NB4 (cell line): ENCODE data around the gene ABHD4.

Source experiments
- DNase-seq: peaks from one replicate; pipeline ENCODE4 v3.0.0; 2010; ENCODE audit warnings: low read depth
- H3K4me3 ChIP-seq: one replicate; pipeline ENCODE4 v1.5.1; 2011; ENCODE audit warnings: mild to moderate bottlenecking, low read depth, low read length, moderate library complexity
- CTCF ChIP-seq: IDR thresholded peaks from one replicate; pipeline ENCODE4 v1.5.1; 2012; ENCODE audit warnings: low read depth, low read length
- MYC ChIP-seq: IDR thresholded peaks from 2 replicates; pipeline ENCODE4 v1.6.1; 2011; ENCODE audit warnings: low read depth, low read length
- POLR2A ChIP-seq: IDR thresholded peaks from 2 replicates; pipeline ENCODE4 v1.6.1; 2011; ENCODE audit warnings: mild to moderate bottlenecking; ENCODE audit not compliant: insufficient read length; ENCODE audit errors: extremely low read depth
- TF ChIP-seq, protein P1 (sequence below): IDR thresholded peaks from 2 replicates; pipeline ENCODE4 v1.6.1; 2011; ENCODE audit warnings: low read depth, low read length

Gene ABHD4

GRCh38 chr14:22597265-22597664 lies 835 bp upstream of the ABHD4 start:
- H3K4me3 ChIP-seq, result no peak overlapping the region
- DNase-seq, result no peak
- TF ChIP-seq CTCF (no peak), POLR2A (no peak), MYC (no peak)
- TF ChIP-seq, protein P1, sequence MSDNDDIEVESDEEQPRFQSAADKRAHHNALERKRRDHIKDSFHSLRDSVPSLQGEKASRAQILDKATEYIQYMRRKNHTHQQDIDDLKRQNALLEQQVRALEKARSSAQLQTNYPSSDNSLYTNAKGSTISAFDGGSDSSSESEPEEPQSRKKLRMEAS, result no peak

DNA sequence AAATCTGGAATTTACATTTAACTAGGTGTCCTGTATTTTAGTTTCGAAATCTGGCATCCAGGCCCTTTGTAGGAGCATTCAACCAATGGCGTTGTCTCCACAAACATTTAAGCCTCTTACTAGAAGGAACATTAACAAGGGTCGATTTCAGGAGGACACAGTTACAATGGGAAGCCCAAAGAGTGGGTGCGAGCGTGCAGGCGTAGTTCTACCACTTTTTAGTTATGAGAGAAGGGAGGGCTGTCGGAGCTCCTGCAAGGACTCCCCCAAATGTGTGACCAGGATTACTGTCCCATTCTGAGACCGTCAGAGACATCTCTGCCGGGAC lies 365 bp upstream of the ABHD4 start:
- no peak for TF ChIP-seq MYC
- no peak for TF ChIP-seq POLR2A
- TF ChIP-seq, protein P1, result no peak
- TF ChIP-seq CTCF, result no peak
- DNase-seq, result no peak
- H3K4me3 ChIP-seq, result peak overlapping the region; percentile 59

- H3K4me3 ChIP-seq, result peak overlapping the region; percentile 59
- no peak for DNase-seq
- TF ChIP-seq POLR2A, result no peak
- TF ChIP-seq, protein P1, result no peak
- no peak for TF ChIP-seq MYC
- TF ChIP-seq CTCF, result no peak
These were observed 770 bp downstream of the ABHD4 start for GRCh38 chr14:22598896-22599244.

GRCh38 chr14:22599349-22599748 lies 1.2 kb downstream of the ABHD4 start:
- H3K4me3 ChIP-seq, result no peak overlapping the region
- DNase-seq, result no peak
- TF ChIP-seq CTCF (no peak), MYC (no peak)

DNA sequence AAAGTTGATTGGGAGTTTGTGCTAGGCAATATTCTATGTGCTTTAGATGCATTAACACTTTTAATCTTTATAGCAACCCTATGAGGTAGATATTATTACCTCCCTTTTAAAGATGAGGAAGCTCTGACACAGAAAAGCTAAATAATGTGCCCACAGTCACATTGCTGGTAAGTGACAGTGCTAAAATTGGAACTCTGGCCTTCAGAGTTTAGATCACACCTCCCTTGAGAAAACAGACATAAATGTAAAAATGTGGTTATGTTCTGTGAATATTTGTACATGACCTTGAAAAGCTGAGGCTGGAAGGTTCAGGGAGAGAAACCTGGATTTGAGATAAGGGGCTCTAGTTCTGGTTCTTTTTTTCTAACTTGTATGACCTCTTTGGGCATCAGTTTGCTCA lies 1.9 kb downstream of the ABHD4 start:
- no peak overlapping the region for H3K4me3 ChIP-seq
- no peak for DNase-seq
- TF ChIP-seq, protein P1, result no peak
- TF ChIP-seq CTCF, result no peak

DNA sequence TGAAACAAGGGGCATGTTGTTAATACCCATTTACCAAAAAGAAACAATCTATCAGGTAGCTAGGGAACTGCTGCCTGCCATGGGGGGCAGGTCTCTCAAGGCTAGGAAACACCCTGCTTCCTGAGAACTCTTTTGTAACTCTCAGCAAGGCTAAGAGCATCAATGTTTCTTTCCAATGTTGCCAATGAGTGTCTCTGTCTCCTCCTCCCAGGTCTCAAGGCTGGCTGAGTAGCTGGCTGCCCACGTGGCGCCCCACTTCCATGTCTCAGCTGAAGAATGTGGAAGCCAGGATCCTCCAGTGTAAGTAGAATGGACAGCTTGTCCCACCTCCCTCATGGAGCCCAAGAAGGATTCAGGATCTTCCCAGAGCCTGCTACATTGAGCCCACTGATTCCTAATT lies 3.4 kb downstream of the ABHD4 start:
- H3K4me3 ChIP-seq, result no peak overlapping the region
- TF ChIP-seq MYC, result no peak
- no peak for TF ChIP-seq CTCF
- no peak for TF ChIP-seq POLR2A
- TF ChIP-seq, protein P1, result no peak
- no peak for DNase-seq
